ENCODE data around the gene SHISA7.

DNA sequence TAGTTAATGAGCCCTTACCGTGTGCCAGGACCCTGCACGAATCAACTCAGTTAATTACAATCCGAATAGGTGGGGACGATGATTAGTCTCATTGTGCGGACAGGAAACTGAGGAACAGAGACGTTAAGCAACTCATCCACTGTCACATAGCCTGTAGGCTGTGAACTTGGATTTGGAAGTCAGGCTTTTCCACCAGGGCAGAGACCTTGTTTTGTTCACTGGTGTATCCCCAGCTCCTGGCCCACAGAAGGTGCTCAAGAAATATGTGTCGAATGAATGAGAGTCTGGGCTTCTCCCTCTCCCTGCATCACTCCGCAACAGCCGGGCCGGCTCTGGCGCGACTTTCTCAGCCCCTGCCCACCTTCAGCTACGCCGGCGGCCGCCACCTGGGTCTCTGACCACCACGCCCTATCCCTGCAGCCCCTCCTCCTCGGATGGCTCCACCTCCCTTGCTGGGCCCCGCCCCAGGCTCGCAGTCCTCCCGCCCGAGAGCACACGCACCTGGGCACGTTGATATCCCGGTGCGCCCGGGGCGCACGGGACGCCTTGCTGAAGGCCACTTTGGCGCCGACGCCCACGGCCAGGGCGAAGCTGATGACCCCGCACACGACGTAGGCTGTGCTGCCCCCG, 1.3 kb downstream of the SHISA7 start:
- TF ChIP-seq REST (IDR thresholded peaks at IDR 0.05) = no peak
- TF ChIP-seq HES2 (IDR thresholded peaks at IDR 0.05) = no peak
- no peak for TF ChIP-seq HDAC2 (IDR thresholded peaks at IDR 0.05)
- TF ChIP-seq CHD4 (IDR thresholded peaks at IDR 0.05; ENCODE audit: borderline replicate concordance) = no peak
- TF ChIP-seq CEBPB (IDR thresholded peaks at IDR 0.05) = no peak
- no peak for TF ChIP-seq CTCF (IDR thresholded peaks at IDR 0.05)
- TF ChIP-seq ELK1 (IDR thresholded peaks at IDR 0.05; ENCODE audit: low read depth, low read length) = no peak
- no peak for TF ChIP-seq RCOR1 (IDR thresholded peaks at IDR 0.05; ENCODE audit: low read depth, low read length)
- TF ChIP-seq EP300 (IDR thresholded peaks at IDR 0.05) = no peak
- TF ChIP-seq USF2 (IDR thresholded peaks at IDR 0.05) = no peak
- no peak for TF ChIP-seq RARB (CRISPR knock-in tag; IDR thresholded peaks at IDR 0.05)
- no peak for TF ChIP-seq POLR2A (IDR thresholded peaks at IDR 0.05; ENCODE audit: low read length)
- TF ChIP-seq RAD21 (conservative IDR thresholded peaks at IDR 0.05 in 1 of 2, IDR thresholded peaks at IDR 0.05 in 1 of 2) = no peak
